ENCODE results near the gene PTPA. TPM values are rescaled to one million over a fixed set of nuclear protein-coding genes. Genes with fewer than 3 reads are reported as not detected.

The PTPA gene
- total and polyA plus RNA-seq, 10 of the 15 experiments (the other 5 are each of a cell fraction or from before 2014, with no cell fraction given) = 1.6 to 111 (median 55.1) TPM

GRCh38 chr9:129151469-129151868 is 40.3 kb downstream of the PTPA start:
- in situ Hi-C loops (cut with MboI) = no loop called here
- POLR2A ChIA-PET = interaction anchor here (0.5 kb wide), 1 partner anchor 474 kb away, joined by 3 read pairs; no protein-coding TSS in a partner anchor
- TF ChIP-seq GABPA (IDR thresholded peaks at IDR 0.05; ENCODE audit: low read depth) = no peak
- TF ChIP-seq ATF7 (IDR thresholded peaks at IDR 0.05; ENCODE audit: low read depth) = no peak
- TF ChIP-seq E4F1 (IDR thresholded peaks at IDR 0.05; ENCODE audit: borderline replicate concordance, partially characterized antibody) = no peak
- no peak for TF ChIP-seq NBN (IDR thresholded peaks at IDR 0.05)
- no peak for TF ChIP-seq HDAC2 (IDR thresholded peaks at IDR 0.05)
- TF ChIP-seq, protein P1, sequence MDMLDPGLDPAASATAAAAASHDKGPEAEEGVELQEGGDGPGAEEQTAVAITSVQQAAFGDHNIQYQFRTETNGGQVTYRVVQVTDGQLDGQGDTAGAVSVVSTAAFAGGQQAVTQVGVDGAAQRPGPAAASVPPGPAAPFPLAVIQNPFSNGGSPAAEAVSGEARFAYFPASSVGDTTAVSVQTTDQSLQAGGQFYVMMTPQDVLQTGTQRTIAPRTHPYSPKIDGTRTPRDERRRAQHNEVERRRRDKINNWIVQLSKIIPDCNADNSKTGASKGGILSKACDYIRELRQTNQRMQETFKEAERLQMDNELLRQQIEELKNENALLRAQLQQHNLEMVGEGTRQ (IDR thresholded peaks at IDR 0.05; ENCODE audit: borderline replicate concordance, low read depth, low read length) = no peak
- TF ChIP-seq FOXM1 (IDR thresholded peaks at IDR 0.05; ENCODE audit: low read depth, low read length) = no peak
- no peak for TF ChIP-seq MYC (IDR thresholded peaks at IDR 0.05; ENCODE audit: insufficient read depth, insufficient read length, insufficient replicate concordance, low read length, severe bottlenecking)
- no peak for TF ChIP-seq EGR1 (IDR thresholded peaks at IDR 0.05; ENCODE audit: borderline replicate concordance in 1 of 2, low read depth in 2 of 2, low read length in 2 of 2)
- TF ChIP-seq YY1 (IDR thresholded peaks at IDR 0.05; ENCODE audit: low read depth, low read length) = no peak
- no peak for TF ChIP-seq POLR2A (IDR thresholded peaks at IDR 0.05; ENCODE audit: low read depth, low read length)
- no peak for TF ChIP-seq SMAD1 (IDR thresholded peaks at IDR 0.05; ENCODE audit: low read depth, partially characterized antibody)
- TF ChIP-seq SMC3 (IDR thresholded peaks at IDR 0.05; ENCODE audit: borderline replicate concordance, low read length) = no peak
- no peak for TF ChIP-seq MXI1 (IDR thresholded peaks at IDR 0.05; ENCODE audit: low read depth, low read length)
- TF ChIP-seq, protein P2, sequence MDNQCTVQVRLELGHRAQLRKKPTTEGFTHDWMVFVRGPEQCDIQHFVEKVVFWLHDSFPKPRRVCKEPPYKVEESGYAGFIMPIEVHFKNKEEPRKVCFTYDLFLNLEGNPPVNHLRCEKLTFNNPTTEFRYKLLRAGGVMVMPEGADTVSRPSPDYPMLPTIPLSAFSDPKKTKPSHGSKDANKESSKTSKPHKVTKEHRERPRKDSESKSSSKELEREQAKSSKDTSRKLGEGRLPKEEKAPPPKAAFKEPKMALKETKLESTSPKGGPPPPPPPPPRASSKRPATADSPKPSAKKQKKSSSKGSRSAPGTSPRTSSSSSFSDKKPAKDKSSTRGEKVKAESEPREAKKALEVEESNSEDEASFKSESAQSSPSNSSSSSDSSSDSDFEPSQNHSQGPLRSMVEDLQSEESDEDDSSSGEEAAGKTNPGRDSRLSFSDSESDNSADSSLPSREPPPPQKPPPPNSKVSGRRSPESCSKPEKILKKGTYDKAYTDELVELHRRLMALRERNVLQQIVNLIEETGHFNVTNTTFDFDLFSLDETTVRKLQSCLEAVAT (IDR thresholded peaks at IDR 0.05) = no peak
- TF ChIP-seq, protein P3, sequence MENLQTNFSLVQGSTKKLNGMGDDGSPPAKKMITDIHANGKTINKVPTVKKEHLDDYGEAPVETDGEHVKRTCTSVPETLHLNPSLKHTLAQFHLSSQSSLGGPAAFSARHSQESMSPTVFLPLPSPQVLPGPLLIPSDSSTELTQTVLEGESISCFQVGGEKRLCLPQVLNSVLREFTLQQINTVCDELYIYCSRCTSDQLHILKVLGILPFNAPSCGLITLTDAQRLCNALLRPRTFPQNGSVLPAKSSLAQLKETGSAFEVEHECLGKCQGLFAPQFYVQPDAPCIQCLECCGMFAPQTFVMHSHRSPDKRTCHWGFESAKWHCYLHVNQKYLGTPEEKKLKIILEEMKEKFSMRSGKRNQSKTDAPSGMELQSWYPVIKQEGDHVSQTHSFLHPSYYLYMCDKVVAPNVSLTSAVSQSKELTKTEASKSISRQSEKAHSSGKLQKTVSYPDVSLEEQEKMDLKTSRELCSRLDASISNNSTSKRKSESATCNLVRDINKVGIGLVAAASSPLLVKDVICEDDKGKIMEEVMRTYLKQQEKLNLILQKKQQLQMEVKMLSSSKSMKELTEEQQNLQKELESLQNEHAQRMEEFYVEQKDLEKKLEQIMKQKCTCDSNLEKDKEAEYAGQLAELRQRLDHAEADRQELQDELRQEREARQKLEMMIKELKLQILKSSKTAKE (IDR thresholded peaks at IDR 0.05; ENCODE audit: low read depth, poor library complexity, severe bottlenecking) = no peak
- no peak for TF ChIP-seq ETV6 (conservative IDR thresholded peaks at IDR 0.05 in 1 of 2, IDR thresholded peaks at IDR 0.05 in 1 of 2; ENCODE audit: borderline replicate concordance in 1 of 2, low read depth in 1 of 2)
- no peak for TF ChIP-seq BHLHE40 (IDR thresholded peaks at IDR 0.05; ENCODE audit: borderline replicate concordance in 1 of 2, low read depth in 2 of 2, low read length in 1 of 2)

More at GRCh38 chr9:129151469-129151868, 40.3 kb downstream of the PTPA start:
- BruUV-seq (replicated peaks) = no TSS peak
- H3K79me2 ChIP-seq (ENCODE audit: control insufficient read depth, insufficient read depth, low read length) = no peaks in the 10 kb centered on the region
- H2AFZ ChIP-seq (ENCODE audit: control insufficient read depth, low read depth, low read length) = no peak overlapping the region
- H3K4me1 ChIP-seq (ENCODE audit: control insufficient read depth, insufficient read depth, low read length) = peaks cover 13% of the 10 kb centered on the region
- no peak for FAIRE-seq
- no peak overlapping the region for H3K4me3 ChIP-seq
- ChIA-PET RAD21 (ENCODE audit: unreplicated experiment) (interaction anchor here (1.3 kb wide), 1 partner anchor 11 kb away, joined by 4 read pairs; no protein-coding TSS in a partner anchor), CTCF (interaction anchor here (2.0 to 2.8 kb wide), 3 partner anchors 9 to 22 kb away, joined by 8 to 13 read pairs (median 10); no protein-coding TSS in a partner anchor), SMC1A (ENCODE audit: uncharacterized antibody, unreplicated experiment) (interaction anchor here (1.7 to 3.3 kb wide), 2 partner anchors 9 to 12 kb away, joined by 8 to 19 read pairs; no protein-coding TSS in a partner anchor)
- H3K36me3 ChIP-seq (ENCODE audit: control insufficient read depth in 2 of 2, insufficient read depth in 2 of 2, low read length in 1 of 2) = peaks cover 2 to 4% of the 10 kb centered on the region in 2 experiments; a peak in 3 of 4 replicates
- H3K9me3 ChIP-seq (replicated peaks; ENCODE audit: control insufficient read depth, insufficient read depth, low read length) = no peaks in the 10 kb centered on the region
- H3K27me3 ChIP-seq (replicated peaks in 1 of 2; ENCODE audit: control insufficient read depth in 2 of 2, insufficient read depth in 2 of 2, low read length in 1 of 2) = no peaks in the 10 kb centered on the region
- no peak for ATAC-seq
- 89% methylated on average over 15 of the region's 15 CpGs for WGBS (ENCODE audit: insufficient coverage, insufficient replicate concordance, low lambda C conversion rate, missing lambda C conversion rate)
- H3K27ac ChIP-seq (ENCODE audit: control insufficient read depth, insufficient read depth) = no peak overlapping the region
- no peak overlapping the region for H3K4me2 ChIP-seq (ENCODE audit: control insufficient read depth, insufficient read depth)
- intact Hi-C loops (cut with micrococcal nuclease; ENCODE audit: unreplicated experiment) = no loop called here
- no peak overlapping the region for H3K9ac ChIP-seq (ENCODE audit: control insufficient read depth, insufficient read depth, low read length)
- DNase-seq (ENCODE audit: low read depth, low spot score) = no peak
- no peaks in the 10 kb centered on the region for H4K20me1 ChIP-seq (ENCODE audit: control insufficient read depth, insufficient read depth)
